SK-MEL-5 (cell line): ENCODE results near the gene ELL. TPM values are rescaled to one million over a fixed set of nuclear protein-coding genes. Genes with fewer than 3 reads are reported as not detected.
"Not testable (repeated sequence)": the region's sequence is repeated elsewhere in the genome, so short reads cannot be mapped to it uniquely, and the experiment has no call there.

ENCODE experiments used
- DNase-seq: peaks from one replicate; pipeline ENCODE4 v3.0.0-alpha.2; 2016; ENCODE audit warnings: low read depth, low spot score
- in situ Hi-C: cut with HindIII; loops from 2 replicates; pipeline ENCODE4 v1.10.0; 2016; ENCODE audit warnings: low sequenced_read_pairs, high pct_unique_total_duplicates, low pct_unique_long_range_greater_than_20kb
- total RNA-seq: library from RNA; depleted of rRNA; stranded (reverse); fragments of >200 nt; shearing (Covaris generic); gene quantifications from 2 replicates; pipeline ENCODE4 v1.2.3, GENCODE V29; 2014

Gene ELL
- total RNA-seq, 1 experiment from 2014 or later = 4.0 TPM

DNA sequence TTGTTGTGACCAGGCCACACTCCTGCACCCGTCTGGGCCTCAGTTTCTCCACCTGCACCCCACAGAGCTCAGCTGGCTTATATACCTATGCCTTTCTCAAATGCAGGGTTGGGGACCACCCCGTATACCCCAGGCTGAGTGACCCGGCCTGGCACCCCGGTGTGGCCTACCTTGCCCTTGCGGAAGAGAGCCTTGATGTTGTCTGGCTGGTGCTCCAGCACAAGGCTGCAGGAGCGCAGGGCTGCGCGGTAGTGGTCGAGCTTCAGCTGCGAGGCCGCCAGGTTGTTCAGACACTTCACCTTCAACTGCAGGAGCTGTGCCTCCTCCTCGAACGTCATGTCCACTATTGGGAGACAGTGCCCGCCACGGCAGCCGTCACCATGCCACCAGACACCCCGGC lies 15.6 kb upstream of the ELL start:
- no peak for DNase-seq
- in situ Hi-C loops = no loop called here

DNA sequence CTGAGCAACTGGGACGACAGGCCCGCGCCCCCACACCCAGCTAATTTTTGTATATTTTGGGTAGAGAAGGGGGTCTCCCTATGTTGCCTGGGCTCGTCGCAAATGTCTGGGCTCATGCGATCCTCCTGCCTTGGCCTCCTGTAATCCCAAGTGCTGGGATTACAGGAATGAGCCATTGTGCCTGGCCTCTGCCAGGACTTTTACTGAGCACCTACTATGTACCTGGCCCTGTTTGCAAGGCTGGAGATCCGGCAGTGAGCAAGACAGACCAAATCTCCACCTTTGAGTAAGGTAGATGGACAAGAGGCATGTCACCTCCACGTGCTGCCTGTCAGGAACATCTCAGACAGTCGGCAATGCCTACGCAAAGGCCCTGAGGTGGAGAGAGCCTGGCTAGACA lies 14.6 kb upstream of the ELL start:
- DNase-seq = no peak
- in situ Hi-C loops = no loop called here

DNA sequence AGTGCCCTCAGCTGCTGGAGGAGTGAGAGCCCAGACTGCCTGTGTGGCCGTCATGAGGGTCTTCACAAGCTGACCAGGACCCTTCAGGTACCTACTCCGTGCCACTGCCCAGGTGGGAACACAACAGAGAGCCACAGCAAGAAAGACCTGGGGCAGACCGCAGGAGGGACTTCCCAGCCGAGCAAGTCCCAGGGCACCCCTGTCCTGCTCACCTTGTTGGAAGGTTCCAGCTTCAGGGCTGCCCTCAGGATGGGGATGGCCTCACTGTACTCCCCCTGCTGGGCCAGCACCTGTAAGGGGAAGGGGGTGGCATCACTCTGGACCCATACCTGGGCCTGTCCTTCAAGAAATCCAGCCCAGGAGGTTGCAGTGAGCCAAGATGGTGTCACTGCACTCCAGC lies 11.2 kb upstream of the ELL start:
- in situ Hi-C loops = no loop called here
- DNase-seq = no peak

DNA sequence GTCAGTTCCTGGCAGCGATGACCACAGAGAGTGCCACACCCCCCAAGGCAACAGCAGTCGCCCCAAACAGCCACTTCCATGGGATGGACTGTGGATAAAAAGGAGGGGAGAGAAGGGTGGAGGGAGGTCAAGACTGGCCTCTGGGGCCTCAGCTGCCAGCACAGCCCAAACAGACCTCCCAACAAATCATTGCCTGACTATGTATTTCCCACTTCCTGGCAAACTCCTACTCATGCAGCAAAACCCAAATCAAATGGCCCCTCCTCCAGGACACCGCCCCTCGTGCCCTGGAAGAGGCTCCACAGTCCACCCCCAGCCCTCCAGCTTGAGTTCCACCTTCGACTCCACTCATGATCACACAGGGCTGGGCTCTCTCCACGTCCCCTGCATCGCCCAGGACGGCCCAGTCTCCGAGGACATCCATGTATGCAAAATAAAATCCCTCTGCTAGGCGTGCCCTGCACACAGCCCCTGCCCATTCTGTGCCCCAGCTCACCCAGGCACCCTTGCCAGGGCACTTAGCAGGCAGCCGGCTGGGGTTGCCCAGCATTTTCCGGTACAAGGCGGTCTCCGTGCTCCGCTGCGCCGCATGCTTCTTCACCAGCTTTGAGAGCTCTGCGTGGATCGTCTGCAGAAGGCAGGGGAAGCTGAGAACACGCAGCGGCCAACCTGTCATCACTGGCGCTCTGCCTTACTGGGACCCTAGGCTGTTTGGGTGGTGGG lies 10.5 kb upstream of the ELL start:
- in situ Hi-C loops = no loop called here
- no peak for DNase-seq

DNA sequence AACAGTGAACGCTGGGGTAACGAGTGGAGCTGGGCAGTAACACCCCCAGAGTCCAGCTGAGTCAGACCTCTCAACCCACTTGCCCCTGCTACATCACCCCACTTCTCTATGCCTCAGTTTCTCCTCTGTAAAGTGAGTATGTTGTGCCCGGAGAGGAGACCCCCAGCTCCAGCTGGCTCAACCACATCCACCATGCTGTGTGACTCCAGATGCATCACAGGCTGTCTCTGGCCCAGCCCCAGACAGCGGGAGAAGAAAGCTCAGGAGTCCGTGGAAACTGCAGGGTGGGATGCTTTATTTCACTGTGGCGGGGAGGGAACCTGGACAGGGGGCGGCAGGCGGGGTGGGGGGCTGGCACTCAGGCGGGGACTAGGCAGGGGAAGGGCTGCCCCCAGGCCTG lies 9.6 kb upstream of the ELL start:
- in situ Hi-C loops = no loop called here
- no peak for DNase-seq

DNA sequence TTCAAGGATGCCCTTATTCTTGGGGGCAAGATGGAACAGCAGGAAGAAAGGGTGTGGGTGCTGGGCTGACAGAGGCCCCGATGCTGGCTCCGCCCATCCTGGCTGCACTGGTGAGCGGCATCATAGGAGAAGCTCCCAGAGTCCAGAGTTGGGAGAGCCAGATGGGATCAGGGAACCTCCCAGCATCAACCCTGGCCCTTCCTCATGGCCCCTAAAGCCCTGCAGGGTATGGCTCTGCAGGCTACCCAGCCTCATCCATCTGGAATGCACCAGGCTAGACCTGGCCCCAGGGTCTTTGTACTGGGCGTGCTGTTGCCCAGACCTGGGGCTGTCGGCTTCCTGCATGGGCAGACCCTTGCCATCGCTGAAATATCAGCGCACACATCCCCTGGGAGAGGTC lies 7.9 kb upstream of the ELL start:
- DNase-seq = no peak
- in situ Hi-C loops = no loop called here

DNA sequence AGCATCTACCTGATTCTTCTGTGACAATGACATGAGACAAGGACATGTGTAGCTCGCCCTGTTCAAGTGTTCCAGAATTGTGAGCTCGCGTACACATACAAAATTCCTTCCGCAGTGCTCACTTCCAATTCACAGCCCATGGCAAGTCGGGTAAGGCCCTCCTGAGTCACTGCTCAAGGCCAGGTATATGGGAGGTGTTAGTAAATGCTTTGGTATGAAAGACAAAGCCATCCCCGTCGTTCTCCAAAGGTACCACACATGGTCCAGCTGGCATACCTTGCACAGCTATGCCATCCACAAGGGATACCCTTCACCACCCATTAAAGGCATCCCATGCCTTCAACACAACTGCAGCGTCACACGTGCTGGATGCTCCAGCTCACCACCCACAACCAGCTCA lies 4.4 kb upstream of the ELL start:
- DNase-seq = no peak
- in situ Hi-C loops = no loop called here

DNA sequence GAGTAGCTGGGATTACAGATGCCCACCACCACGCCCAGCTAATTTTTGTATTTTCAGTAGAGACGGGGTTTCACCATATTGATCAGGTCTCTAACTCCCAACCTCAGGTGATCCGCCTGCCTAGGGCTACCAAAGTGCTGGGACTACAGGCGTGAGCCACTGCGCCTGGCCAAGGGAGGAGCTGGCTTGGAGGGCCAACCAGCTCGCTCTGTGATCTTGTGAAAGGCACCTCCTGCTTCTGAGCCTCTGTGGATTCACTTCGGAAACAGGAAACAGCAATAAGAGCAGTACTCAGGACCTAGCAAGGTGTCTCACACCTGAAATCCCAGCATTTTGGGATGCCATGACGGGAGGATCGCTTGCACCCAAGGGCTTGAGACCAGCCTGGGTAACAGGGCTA lies 2.0 kb upstream of the ELL start:
- in situ Hi-C loops = no loop called here
- no peak for DNase-seq

DNA sequence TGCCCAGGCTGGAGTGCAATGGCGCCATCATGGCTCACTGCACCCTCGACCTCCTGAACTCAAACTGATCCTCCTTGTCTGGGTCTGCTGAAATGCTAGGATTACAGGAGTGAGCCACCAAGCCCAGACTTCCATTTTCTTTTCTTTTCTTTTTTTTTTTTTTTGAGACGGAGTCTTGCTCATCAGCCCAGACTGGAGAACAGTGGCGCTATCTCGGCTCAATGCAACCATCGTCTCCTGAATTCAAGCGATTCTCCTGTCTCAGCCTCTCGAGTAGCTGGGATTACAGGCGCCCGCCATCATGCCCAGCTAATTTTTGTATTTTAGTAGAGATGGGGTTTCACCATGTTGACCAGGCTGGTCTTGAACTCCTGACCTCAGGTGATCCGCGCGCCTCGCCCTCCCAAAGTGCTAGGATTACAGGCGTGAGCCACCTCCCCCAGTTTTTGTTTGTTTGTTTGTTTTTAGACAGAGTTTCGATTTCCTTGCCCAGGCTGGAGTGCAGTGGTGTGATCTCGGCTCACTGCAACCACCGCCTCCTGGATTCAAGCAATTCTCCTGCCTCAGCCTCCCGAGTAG lies 1.1 kb upstream of the ELL start:
- in situ Hi-C loops, DNase-seq: not testable (repeated sequence)

DNA sequence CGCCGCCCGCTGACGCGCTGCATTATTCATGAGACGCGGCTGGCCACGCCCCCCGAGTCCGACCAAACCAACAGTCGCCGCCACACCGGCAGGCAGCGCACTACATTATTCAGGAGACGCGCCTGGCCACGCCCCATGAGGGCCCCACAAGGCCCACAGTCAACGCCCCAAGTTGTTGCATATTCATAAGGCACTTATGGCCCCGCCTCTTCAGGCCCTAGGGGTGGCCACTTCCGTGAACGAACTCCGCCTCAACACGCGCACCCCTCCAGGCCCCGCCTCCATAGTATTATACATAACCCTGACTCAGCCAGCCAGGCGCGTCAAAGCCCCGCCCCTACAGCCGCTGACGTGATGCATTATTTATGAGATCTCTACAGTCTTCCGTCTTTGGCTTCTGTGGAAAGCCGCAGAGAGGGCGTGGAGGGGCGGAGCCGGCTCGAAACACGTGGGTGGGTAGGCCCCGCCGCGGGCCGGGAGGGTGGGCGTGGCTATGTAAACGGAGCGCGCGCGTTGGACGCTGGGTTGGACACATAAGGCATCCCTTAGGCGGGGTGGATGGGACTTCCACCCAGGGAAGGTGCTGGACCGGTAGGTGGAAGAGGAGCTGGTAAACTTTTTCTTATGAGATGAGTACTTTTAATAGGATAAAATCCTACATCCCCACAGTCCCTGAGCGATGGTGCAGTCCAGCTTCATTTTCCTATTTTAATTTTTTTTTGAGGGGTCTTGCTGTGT lies 423 bp upstream of the ELL start:
- DNase-seq = peak; percentile 99
- in situ Hi-C loops = no loop called here

DNA sequence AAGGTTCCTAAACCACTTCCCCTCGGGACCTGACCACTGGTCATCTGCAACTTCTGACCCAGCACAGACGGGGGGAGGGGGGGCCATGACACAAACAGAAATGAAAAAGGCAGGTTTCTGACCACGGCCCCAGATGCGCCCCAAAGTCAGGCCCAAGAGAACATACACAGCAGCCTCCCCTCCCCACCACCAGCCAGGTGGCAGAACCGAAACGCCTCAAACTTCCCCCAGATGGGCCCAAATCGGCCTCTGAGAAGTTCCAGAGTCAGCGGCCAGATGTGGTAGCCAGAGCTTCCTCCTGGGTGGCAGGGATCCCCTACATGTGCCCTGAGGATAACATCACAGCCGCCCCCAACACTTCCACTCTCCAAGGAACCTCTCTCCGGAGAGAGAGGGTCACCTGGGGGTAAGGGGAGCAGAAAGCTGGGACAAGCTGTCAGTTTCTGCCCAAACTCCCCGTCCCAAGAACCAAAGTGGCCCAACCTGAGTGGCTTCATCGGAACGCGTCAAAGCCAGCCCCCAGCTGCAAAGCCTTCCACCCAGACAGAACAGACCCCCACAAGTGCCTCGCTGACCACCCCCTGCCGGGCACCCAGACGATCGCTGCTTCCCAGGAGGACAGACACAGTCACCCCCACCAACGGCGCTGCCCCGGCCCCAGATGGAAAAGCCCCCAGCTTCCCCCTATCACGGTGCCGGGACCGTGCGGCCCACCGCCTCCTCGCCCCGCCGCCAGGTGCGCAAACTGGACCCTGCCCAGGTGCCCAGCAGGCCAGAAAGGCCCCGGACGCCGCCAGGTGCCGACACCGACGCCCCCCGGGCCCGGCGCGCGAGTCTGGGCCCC lies 800 bp downstream of the ELL start:
- no peak for DNase-seq
- in situ Hi-C loops = no loop called here

DNA sequence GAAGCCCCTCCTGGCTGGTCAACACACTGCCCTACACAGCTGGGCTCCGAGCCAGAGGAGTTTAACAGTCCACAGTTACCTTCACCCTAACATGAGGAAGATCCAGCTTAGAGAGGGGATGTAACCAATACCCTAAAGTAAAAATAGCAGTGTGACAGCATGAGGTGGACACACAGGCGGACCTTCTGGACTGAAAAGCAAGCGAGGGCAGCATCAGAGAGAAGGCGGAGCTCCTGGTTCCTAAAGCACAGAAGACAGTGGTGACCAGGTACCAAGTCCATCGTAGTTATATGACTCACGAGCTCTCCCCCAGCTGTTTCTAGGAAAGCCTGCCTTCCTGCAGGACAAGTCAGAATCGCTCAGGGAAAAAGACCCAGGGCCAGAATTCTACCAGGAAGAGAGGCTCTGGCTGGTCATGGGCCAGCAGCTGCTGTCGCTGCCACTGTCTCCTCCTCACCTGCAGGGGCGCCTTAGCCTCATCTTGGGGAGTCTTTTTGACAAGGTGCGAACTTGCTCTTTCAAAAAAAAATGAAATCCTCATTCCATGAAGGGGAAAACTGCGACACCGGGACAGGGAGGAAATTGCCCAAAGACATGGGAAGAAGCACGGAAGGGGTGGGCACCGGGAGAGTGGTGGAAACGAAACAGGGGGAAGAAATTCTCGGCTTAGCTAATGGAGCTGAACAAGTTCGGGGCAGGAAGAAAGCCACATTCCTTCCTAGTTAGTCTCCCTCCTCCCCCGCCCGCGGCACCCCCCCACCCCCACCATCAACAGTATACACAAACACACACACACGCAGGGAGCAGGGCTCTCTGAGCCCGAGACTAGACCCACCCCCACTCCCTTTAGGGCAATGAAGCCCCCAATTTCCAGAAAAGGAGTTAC lies 1.7 kb downstream of the ELL start:
- in situ Hi-C loops = no loop called here
- DNase-seq = peak; percentile 55

DNA sequence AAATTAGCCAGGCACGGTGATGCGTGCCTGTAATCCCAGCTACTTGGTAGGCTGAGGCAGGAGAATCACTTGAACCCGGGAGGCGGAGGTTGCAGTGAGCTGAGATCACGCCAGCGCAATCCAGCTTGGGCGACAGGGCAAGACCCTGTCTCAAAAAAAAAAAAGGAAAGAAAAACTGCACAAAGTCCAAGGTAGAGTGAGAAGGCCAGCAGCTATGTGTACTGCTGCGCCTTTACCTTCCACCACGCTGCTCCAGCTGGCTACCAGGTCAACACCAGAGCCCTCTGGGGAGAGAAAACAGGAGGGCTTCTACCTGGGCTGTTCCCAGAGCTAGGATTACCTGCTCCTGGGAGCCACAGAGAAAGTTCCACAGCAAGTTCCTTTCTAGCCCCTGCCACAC lies 3.2 kb downstream of the ELL start:
- in situ Hi-C loops = no loop called here

DNA sequence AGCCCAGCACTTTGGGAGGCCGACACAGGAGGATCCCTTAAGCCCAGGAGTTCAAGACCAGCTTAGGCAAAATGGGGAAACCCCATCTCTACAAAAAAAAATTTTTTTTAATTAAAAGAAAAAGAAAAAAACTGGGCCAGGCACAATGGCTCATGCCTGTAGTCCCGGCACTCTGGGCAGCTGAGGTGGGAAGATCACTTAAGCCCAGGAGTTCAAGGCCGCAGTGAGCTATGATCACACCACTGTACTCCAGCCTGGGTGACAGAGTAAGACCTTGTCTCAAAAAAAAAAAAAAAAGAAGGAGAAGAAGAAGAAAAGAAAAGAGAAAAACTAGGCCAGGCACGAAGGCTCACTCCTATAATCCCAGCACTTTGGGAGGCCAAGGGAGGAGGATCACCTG lies 4.3 kb downstream of the ELL start:
- DNase-seq = no peak
- in situ Hi-C loops = no loop called here

More for the DNA sequence above, 3.2 kb downstream of the ELL start:
- no peak for DNase-seq

DNA sequence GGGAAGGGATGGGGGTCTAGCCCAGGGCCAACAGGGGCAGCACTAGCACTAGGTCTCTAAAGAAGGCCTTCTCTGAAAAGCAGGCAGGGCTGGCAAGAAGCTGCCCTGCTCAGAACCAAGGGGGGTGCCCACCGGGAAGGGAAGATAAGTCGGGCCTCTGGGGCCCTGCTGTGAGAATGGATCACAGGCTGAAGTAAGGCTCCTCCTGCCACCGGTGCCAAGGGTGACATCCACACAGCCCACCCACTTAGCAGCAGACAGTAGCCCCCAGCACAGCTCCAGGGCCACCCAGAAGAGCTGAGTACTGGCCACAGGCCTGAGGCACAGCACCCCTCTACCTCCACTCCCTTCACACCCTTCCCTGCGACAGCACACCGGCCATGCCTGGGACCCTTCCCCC lies 5.9 kb downstream of the ELL start:
- DNase-seq = no peak
- in situ Hi-C loops = no loop called here

DNA sequence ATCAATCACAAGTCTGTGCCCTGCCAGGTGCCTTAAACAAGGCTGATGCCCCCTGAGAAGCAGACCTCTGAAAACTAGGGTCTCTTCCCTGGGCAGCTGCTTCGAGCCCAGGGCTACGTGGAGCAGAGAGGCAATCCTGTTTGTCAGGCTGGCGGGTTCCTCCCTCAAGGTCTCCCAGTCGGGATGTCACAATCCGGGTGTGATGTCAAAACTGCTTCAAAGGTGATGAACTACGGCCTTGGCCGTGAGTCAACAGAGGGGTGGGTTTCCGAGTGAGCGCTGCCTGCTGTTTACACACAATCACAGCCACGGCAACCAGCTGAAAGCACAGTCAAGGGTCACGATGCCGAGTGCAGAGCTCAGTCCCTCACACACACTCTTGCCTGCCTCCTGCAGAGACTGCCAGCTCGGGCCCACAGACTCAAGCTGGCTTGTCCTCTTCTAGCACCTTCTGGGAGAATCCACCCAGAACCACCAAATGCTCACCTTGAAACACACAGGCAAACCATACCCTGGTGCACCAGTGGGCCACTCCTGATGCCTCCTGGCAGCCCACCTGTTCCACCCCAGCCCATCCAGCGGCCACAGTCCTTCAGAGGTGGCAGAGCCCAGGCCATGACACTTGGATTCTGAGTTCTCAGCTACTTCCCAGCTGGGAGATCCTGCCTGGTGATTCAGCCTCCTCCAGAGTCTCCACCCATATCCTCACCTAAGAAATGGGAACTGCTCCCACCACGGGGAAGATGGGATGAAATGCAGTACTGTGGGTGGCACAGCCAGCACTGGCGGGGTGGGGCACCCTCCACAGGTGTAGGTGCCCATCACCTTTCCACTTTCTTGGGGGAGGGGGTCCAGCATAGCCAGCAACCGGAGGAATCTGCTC lies 6.8 kb downstream of the ELL start:
- in situ Hi-C loops = no loop called here
- DNase-seq = no peak
